PFSK-1 (cell line): ENCODE results near the gene IGSF1.

ENCODE experiments used
- FOXP2 ChIP-seq: optimal IDR thresholded peaks from 2 replicates; pipeline ENCODE3; 2011; ENCODE audit warnings: borderline replicate concordance, control low read depth, inconsistent platforms; ENCODE audit not compliant: insufficient read depth; ENCODE audit errors: extremely low read length, extremely low read depth
- POLR2AphosphoS5 ChIP-seq: IDR thresholded peaks from 2 replicates; pipeline ENCODE4 v1.6.1; 2012; ENCODE audit warnings: low read depth, mild to moderate bottlenecking, control low read depth, low read length, moderate library complexity
- REST ChIP-seq, 2 experiments: IDR thresholded peaks; 2 replicates each; pipeline versions ENCODE4 v1.6.1 to v1.8.0; 2011 to 2012; ENCODE audit warnings: low read depth in 2 of 2, low read length in 2 of 2, control low read depth in 1 of 2, inconsistent platforms in 1 of 2, mild to moderate bottlenecking in 1 of 2, moderate library complexity in 1 of 2; ENCODE audit not compliant: insufficient read depth in 1 of 2
- SIN3A ChIP-seq: IDR thresholded peaks from 2 replicates; pipeline ENCODE4 v1.6.1; 2012; ENCODE audit warnings: mild to moderate bottlenecking, low read length, moderate library complexity, borderline replicate concordance; ENCODE audit not compliant: insufficient read depth
- TAF1 ChIP-seq: IDR thresholded peaks from 2 replicates; pipeline ENCODE4 v1.6.1; 2012; ENCODE audit warnings: low read length, control low read depth, borderline replicate concordance; ENCODE audit not compliant: insufficient read depth

The IGSF1 gene

GRCh38 chrX:131302701-131303100 is 13.6 kb upstream of the IGSF1 start:
- TF ChIP-seq POLR2AphosphoS5 (no peak), SIN3A (no peak), FOXP2 (no peak), REST (IDR thresholded peaks at IDR 0.05; ENCODE audit: insufficient read depth in 1 of 2, low read depth in 2 of 2, low read length in 2 of 2) (no peak), TAF1 (no peak)

GRCh38 chrX:131301155-131301554 is 12.0 kb upstream of the IGSF1 start:
- TF ChIP-seq SIN3A, result no peak
- TF ChIP-seq POLR2AphosphoS5, result no peak
- no peak for TF ChIP-seq FOXP2
- TF ChIP-seq REST (IDR thresholded peaks at IDR 0.05; ENCODE audit: insufficient read depth in 1 of 2, low read depth in 2 of 2, low read length in 2 of 2), result no peak
- no peak for TF ChIP-seq TAF1

DNA sequence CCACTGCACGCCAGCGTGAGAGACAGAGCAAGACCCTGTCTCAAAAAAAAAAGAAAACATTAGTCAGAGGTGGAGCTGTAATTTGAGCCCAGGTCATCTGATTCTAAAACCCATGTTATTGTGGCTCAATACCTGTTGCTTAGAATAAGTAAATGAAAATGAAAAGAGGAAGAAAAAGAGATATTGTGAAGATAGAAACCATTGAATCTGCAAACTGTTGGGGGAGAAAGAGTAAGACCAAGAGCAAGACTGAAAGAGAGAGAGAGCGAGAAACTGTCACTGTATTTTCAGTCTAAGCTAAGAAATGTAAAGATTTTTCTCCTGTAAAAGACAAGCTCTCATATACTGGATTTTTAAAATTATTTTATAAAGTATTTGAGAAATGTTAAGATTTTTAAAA is 9.7 kb upstream of the IGSF1 start:
- TF ChIP-seq TAF1, result no peak
- TF ChIP-seq FOXP2, result no peak
- no peak for TF ChIP-seq SIN3A
- no peak for TF ChIP-seq REST (IDR thresholded peaks at IDR 0.05; ENCODE audit: insufficient read depth in 1 of 2, low read depth in 2 of 2, low read length in 2 of 2)
- no peak for TF ChIP-seq POLR2AphosphoS5

DNA sequence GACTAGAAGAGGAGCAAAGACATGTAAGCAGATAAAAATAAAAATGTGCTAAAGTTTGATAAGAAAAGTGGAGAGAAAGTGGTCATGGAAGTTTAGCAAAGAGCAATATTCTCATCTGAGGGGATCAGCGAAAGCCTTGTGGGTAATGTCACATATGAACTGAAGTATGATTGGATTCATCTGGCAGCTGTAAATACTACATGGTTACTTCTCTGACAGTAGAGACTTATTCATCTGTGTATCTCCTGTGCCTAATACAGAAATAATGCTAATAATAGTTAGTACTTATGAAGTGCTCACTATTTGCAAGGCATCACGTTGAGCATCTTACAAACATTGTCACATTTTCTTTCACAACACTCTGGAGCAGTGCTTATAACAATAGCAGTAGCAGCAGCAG is 8.9 kb upstream of the IGSF1 start:
- TF ChIP-seq FOXP2 (no peak), REST (IDR thresholded peaks at IDR 0.05; ENCODE audit: insufficient read depth in 1 of 2, low read depth in 2 of 2, low read length in 2 of 2) (no peak), TAF1 (no peak), POLR2AphosphoS5 (no peak), SIN3A (no peak)

DNA sequence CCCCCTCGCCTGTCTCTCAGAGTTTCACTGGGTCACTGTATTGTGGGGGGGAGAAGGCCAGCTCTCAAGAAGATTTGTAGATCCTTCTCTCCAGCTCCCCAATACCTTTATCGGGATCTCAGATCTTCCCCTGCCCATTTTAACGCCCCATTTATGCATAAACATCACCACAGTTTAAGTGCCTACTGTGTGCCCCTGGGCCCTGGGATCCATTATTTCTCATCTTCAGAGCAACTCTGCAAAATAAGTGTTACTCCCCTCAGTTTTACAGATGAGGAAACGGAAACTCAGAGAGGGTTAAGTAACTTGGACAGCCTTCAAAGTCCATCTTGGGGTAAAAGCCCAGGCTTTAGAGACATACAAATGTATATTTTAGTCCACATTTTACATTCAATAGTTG is 421 bp upstream of the IGSF1 start:
- no peak for TF ChIP-seq TAF1
- TF ChIP-seq SIN3A, result no peak
- TF ChIP-seq POLR2AphosphoS5, result no peak
- no peak for TF ChIP-seq FOXP2
- no peak for TF ChIP-seq REST (IDR thresholded peaks at IDR 0.05; ENCODE audit: insufficient read depth in 1 of 2, low read depth in 2 of 2, low read length in 2 of 2)
